ENCODE results near the gene NDC80. TPM values are rescaled to one million over a fixed set of nuclear protein-coding genes. Genes with fewer than 3 reads are reported as not detected.
"Not testable (repeated sequence)": the region's sequence is repeated elsewhere in the genome, so short reads cannot be mapped to it uniquely, and the experiment has no call there.

Gene NDC80
- total RNA-seq = 2.2 and 3.5 TPM in 2 replicates

- H3K4me1 ChIP-seq (ENCODE audit: insufficient read depth, low read length) = peaks cover 28% of the 10 kb centered on the region
- DNase-seq (ENCODE audit: insufficient read length, low spot score, missing footprints) = peak; percentile 73
- peak within 1 kb of the TSS; percentile 99 for H3K27ac ChIP-seq (ENCODE audit: low read depth, low read length)
- H3K79me2 ChIP-seq (ENCODE audit: insufficient read depth, low read length) = peaks cover 73% of the 10 kb centered on the region
- H3K27me3 ChIP-seq (ENCODE audit: insufficient read depth, low read length) = no peaks in the 10 kb centered on the region
- H3K4me3 ChIP-seq (ENCODE audit: insufficient read depth, low read length) = peak within 1 kb of the TSS; percentile 93
- peak within 1 kb of the TSS; percentile 98 for H2AFZ ChIP-seq (ENCODE audit: low read length)
- peak within 1 kb of the TSS; percentile 84 for H3K4me2 ChIP-seq (ENCODE audit: insufficient read depth, low read length)
- H4K20me1 ChIP-seq (ENCODE audit: insufficient read depth, low read length) = no peaks in the 10 kb centered on the region
- TF ChIP-seq CTCF (IDR thresholded peaks at IDR 0.05; ENCODE audit: extremely low read depth, low read depth, low read length) = no peak
- H3K36me3 ChIP-seq (ENCODE audit: insufficient read depth, low read length) = peaks cover 14% of the 10 kb centered on the region
- no peaks in the 10 kb centered on the region for H3K9me3 ChIP-seq (ENCODE audit: low read depth, low read length)
These were observed at the start of gene NDC80, which contains the start of gene METTL4 for GRCh38 chr18:2571200-2572170. Gene NDC80, plus strand, starts transcription at chr18:2571557. Its CDS starts 1,429 bp downstream, at chr18:2572986. Gene METTL4, minus strand, starts transcription at chr18:2571505. Its CDS starts 4,289 bp downstream, at chr18:2567216.

- H3K79me2 ChIP-seq (ENCODE audit: insufficient read depth, low read length) = no peaks in the 10 kb centered on the region
- no peak for TF ChIP-seq CTCF (IDR thresholded peaks at IDR 0.05; ENCODE audit: extremely low read depth, low read depth, low read length)
- H3K4me1 ChIP-seq (ENCODE audit: insufficient read depth, low read length) = no peaks in the 10 kb centered on the region
- H4K20me1 ChIP-seq (ENCODE audit: insufficient read depth, low read length) = no peaks in the 10 kb centered on the region
- no peak overlapping the region for H2AFZ ChIP-seq (ENCODE audit: low read length)
- no peak overlapping the region for H3K27ac ChIP-seq (ENCODE audit: low read depth, low read length)
- H3K27me3 ChIP-seq (ENCODE audit: insufficient read depth, low read length) = no peaks in the 10 kb centered on the region
- H3K9me3 ChIP-seq (ENCODE audit: low read depth, low read length) = no peaks in the 10 kb centered on the region
- no peak for DNase-seq (ENCODE audit: insufficient read length, low spot score, missing footprints)
- H3K4me3 ChIP-seq (ENCODE audit: insufficient read depth, low read length) = no peak overlapping the region
- H3K36me3 ChIP-seq (ENCODE audit: insufficient read depth, low read length) = no peaks in the 10 kb centered on the region
- H3K4me2 ChIP-seq (ENCODE audit: insufficient read depth, low read length) = no peak overlapping the region
These were observed 49.2 kb upstream of the NDC80 start for GRCh38 chr18:2522112-2522511.

- not testable (repeated sequence) for H4K20me1 ChIP-seq (ENCODE audit: insufficient read depth, low read length); H3K4me2 ChIP-seq (ENCODE audit: insufficient read depth, low read length); H3K9me3 ChIP-seq (ENCODE audit: low read depth, low read length); H3K27me3 ChIP-seq (ENCODE audit: insufficient read depth, low read length); H3K27ac ChIP-seq (ENCODE audit: low read depth, low read length); H3K4me3 ChIP-seq (ENCODE audit: insufficient read depth, low read length); H3K4me1 ChIP-seq (ENCODE audit: insufficient read depth, low read length); H3K36me3 ChIP-seq (ENCODE audit: insufficient read depth, low read length); H3K79me2 ChIP-seq (ENCODE audit: insufficient read depth, low read length); DNase-seq (ENCODE audit: insufficient read length, low spot score, missing footprints)
- H2AFZ ChIP-seq (ENCODE audit: low read length) = peak overlapping the region; percentile 41
These were observed 46.6 kb upstream of the NDC80 start for GRCh38 chr18:2524794-2525198.

- Histone ChIP-seq H3K4me2 (ENCODE audit: insufficient read depth, low read length) (no peak overlapping the region), H3K27me3 (ENCODE audit: insufficient read depth, low read length) (no peaks in the 10 kb centered on the region), H3K27ac (ENCODE audit: low read depth, low read length) (no peak overlapping the region), H4K20me1 (ENCODE audit: insufficient read depth, low read length) (no peaks in the 10 kb centered on the region), H3K4me3 (ENCODE audit: insufficient read depth, low read length) (no peak overlapping the region), H3K79me2 (ENCODE audit: insufficient read depth, low read length) (no peaks in the 10 kb centered on the region), H3K36me3 (ENCODE audit: insufficient read depth, low read length) (no peaks in the 10 kb centered on the region), H3K9me3 (ENCODE audit: low read depth, low read length) (no peaks in the 10 kb centered on the region), H3K4me1 (ENCODE audit: insufficient read depth, low read length) (no peaks in the 10 kb centered on the region), H2AFZ (ENCODE audit: low read length) (no peak overlapping the region)
- no peak for DNase-seq (ENCODE audit: insufficient read length, low spot score, missing footprints)
- no peak for TF ChIP-seq CTCF (IDR thresholded peaks at IDR 0.05; ENCODE audit: extremely low read depth, low read depth, low read length)
These were observed 45.0 kb upstream of the NDC80 start for GRCh38 chr18:2526329-2526728.

All from osteoblast (primary cell).